Erythroblast (primary cell): ENCODE data around the gene NOVA1.

ENCODE experiments used
- GATA1 ChIP-seq: IDR thresholded peaks from 2 replicates; pipeline ENCODE4 v1.6.1; 2011; ENCODE audit warnings: low read depth, mild to moderate bottlenecking, control low read depth, low read length, moderate library complexity
- POLR2A ChIP-seq: IDR thresholded peaks from 2 replicates; pipeline ENCODE4 v1.6.1; 2011; ENCODE audit warnings: mild to moderate bottlenecking, low read length

DNA sequence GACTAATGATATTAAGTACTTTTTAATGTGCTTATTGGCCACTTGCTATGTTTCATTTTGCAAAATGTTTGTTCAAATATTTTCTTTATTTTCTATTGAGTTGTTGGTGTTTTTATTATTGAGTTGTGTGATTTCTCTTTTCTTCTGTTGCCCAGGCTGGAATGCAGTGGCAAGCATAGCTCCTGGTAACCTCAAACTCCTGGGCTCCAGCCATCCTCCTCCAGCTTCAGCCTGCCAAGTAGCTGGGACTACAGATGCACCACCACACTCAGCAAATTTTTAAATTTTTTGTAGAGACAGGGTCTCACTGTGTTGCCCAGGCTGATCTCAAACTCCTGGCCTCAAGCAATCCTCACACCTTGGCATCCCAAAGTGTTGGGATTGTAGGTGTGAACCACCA lies 199.2 kb downstream of the NOVA1 start:
- TF ChIP-seq POLR2A, result no peak
- no peak for TF ChIP-seq GATA1
